Smooth muscle cell (in vitro differentiated cells): Measurements from ENCODE around the gene SEC16A. TPM values are rescaled to one million over a fixed set of nuclear protein-coding genes. Genes with fewer than 3 reads are reported as not detected.

Source experiments
- DNase-seq: peaks from one replicate; lab custom pipeline; 2025; ENCODE audit not compliant: unreplicated experiment; lab: John Stamatoyannopoulos, UW
- H2AFZ ChIP-seq: fragments of 200-600 bp; sonication (generic); 2 replicates; pipeline ENCODE4 v1.6.0; 2016; ENCODE audit warnings: antibody characterized with exemption, low read depth, mild to moderate bottlenecking
- H3F3A ChIP-seq: fragments of 200-600 bp; sonication (generic); 2 replicates; pipeline ENCODE4 v1.6.0; 2017; ENCODE audit warnings: antibody characterized with exemption, low read depth
- H3K27ac ChIP-seq: fragments of 200-600 bp; sonication (generic); 2 replicates; pipeline ENCODE4 v1.5.1; 2016; ENCODE audit warnings: low read depth, mild to moderate bottlenecking
- H3K27me3 ChIP-seq: fragments of 200-600 bp; sonication (generic); 2 replicates; pipeline ENCODE4 v1.6.1; 2016; ENCODE audit warnings: low read depth, mild to moderate bottlenecking
- H3K36me3 ChIP-seq: fragments of 200-600 bp; sonication (generic); 2 replicates; pipeline ENCODE4 v1.5.1; 2016; ENCODE audit warnings: low read depth
- H3K4me1 ChIP-seq: fragments of 200-600 bp; sonication (generic); 2 replicates; pipeline ENCODE4 v1.5.1; 2016; ENCODE audit warnings: low read depth
- H3K4me2 ChIP-seq: fragments of 200-600 bp; sonication (generic); 2 replicates; pipeline ENCODE4 v1.6.0; 2016; ENCODE audit warnings: mild to moderate bottlenecking
- H3K4me3 ChIP-seq: fragments of 200-600 bp; sonication (generic); 2 replicates; pipeline ENCODE4 v1.5.1; 2016; ENCODE audit warnings: mild to moderate bottlenecking
- H3K79me2 ChIP-seq: fragments of 200-600 bp; sonication (generic); 2 replicates; pipeline ENCODE4 v1.6.0; 2016; ENCODE audit warnings: low read depth, mild to moderate bottlenecking
- H3K9ac ChIP-seq: fragments of 200-600 bp; sonication (generic); 2 replicates; pipeline ENCODE4 v1.6.0; 2016; ENCODE audit warnings: low read depth
- H3K9me3 ChIP-seq: fragments of 200-600 bp; sonication (generic); replicated peaks from 2 replicates; pipeline ENCODE4 v1.5.1; 2016; ENCODE audit warnings: low read depth
- H4K20me1 ChIP-seq: fragments of 200-600 bp; sonication (generic); 2 replicates; pipeline ENCODE4 v1.6.0; 2016; ENCODE audit warnings: low read depth
- WGBS: methylation state at CpG from one replicate; pipeline ENCODE4 v1.1.7; 2016; ENCODE audit warnings: low lambda C conversion rate; 5-methylcytosine and 5-hydroxymethylcytosine counted together
- polyA plus RNA-seq: library from polyadenylated mRNA; unstranded; fragments of >200 nt; fragmentation: Nextera tagmentation; extraction: Ambion mirVana; gene quantifications from 2 replicates; pipeline ENCODE4 v1.2.1, GENCODE V29; 2016
- total RNA-seq: library from RNA; depleted of rRNA; stranded (reverse); fragments of >200 nt; gene quantifications from 2 replicates; pipeline ENCODE4 v1.2.3, GENCODE V29; 2014
- TF ChIP-seq, protein P1 (sequence below): fragments of 200-600 bp; sonication (generic); IDR thresholded peaks from 2 replicates; pipeline ENCODE4 v1.5.1; 2017; ENCODE audit warnings: borderline replicate concordance, mild to moderate bottlenecking, antibody characterized with exemption; ENCODE audit not compliant: insufficient read depth, poor library complexity, severe bottlenecking

SEC16A gene
- total and polyA plus RNA-seq, 2 experiments from 2014 or later, result 45.7 to 56.8 TPM

- no peaks in the 10 kb centered on the region for H3K36me3 ChIP-seq
- WGBS, result no CpG with 5 or more reads among the region's 6 CpGs
- no peak overlapping the region for H3K27ac ChIP-seq
- peaks cover 21% of the 10 kb centered on the region for H3K79me2 ChIP-seq
- no peaks in the 10 kb centered on the region for H3K9me3 ChIP-seq
- no peak overlapping the region for H2AFZ ChIP-seq
- no peak overlapping the region for H3K4me2 ChIP-seq
- H3K27me3 ChIP-seq, result no peaks in the 10 kb centered on the region
- no peak for DNase-seq
- no peak overlapping the region for H3K9ac ChIP-seq
- H3K4me1 ChIP-seq, result peaks cover 7% of the 10 kb centered on the region
- H3K4me3 ChIP-seq, result no peak overlapping the region
- TF ChIP-seq, protein P1, sequence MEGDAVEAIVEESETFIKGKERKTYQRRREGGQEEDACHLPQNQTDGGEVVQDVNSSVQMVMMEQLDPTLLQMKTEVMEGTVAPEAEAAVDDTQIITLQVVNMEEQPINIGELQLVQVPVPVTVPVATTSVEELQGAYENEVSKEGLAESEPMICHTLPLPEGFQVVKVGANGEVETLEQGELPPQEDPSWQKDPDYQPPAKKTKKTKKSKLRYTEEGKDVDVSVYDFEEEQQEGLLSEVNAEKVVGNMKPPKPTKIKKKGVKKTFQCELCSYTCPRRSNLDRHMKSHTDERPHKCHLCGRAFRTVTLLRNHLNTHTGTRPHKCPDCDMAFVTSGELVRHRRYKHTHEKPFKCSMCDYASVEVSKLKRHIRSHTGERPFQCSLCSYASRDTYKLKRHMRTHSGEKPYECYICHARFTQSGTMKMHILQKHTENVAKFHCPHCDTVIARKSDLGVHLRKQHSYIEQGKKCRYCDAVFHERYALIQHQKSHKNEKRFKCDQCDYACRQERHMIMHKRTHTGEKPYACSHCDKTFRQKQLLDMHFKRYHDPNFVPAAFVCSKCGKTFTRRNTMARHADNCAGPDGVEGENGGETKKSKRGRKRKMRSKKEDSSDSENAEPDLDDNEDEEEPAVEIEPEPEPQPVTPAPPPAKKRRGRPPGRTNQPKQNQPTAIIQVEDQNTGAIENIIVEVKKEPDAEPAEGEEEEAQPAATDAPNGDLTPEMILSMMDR, result no peak
- H4K20me1 ChIP-seq, result peaks cover 15% of the 10 kb centered on the region
- H3F3A ChIP-seq, result peaks cover 7% of the 10 kb centered on the region
Measured at GRCh38 chr9:136397643-136398042, 85.2 kb downstream of the SEC16A start.

DNA sequence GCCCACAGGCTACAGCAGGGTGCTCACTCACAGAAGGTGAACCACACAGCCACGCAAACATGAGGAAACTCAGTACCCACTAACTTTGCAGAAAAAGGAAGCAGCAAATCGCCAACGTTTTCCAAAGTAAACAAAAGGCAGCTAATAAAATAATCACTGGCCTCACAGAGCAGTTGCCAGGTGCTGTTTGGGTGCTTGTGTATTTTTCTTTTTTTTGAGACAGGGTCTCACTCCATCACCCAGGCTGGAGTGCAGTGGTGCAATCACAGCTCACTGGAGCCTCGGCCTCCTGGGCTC lies 86.7 kb downstream of the SEC16A start:
- DNase-seq, result no peak
- Histone ChIP-seq H3K27me3 (no peaks in the 10 kb centered on the region), H3K9me3 (no peaks in the 10 kb centered on the region), H3K4me1 (peaks cover 7% of the 10 kb centered on the region), H3K36me3 (peaks cover 3% of the 10 kb centered on the region), H3K79me2 (peaks cover 21% of the 10 kb centered on the region), H3K4me2 (no peak overlapping the region), H3K4me3 (no peak overlapping the region), H3K9ac (no peak overlapping the region), H2AFZ (no peak overlapping the region), H3K27ac (no peak overlapping the region), H3F3A (no peaks in the 10 kb centered on the region), H4K20me1 (peaks cover 15% of the 10 kb centered on the region)
- TF ChIP-seq, protein P1, result no peak
- 97% methylated on average over 4 of the region's 4 CpGs for WGBS

DNA sequence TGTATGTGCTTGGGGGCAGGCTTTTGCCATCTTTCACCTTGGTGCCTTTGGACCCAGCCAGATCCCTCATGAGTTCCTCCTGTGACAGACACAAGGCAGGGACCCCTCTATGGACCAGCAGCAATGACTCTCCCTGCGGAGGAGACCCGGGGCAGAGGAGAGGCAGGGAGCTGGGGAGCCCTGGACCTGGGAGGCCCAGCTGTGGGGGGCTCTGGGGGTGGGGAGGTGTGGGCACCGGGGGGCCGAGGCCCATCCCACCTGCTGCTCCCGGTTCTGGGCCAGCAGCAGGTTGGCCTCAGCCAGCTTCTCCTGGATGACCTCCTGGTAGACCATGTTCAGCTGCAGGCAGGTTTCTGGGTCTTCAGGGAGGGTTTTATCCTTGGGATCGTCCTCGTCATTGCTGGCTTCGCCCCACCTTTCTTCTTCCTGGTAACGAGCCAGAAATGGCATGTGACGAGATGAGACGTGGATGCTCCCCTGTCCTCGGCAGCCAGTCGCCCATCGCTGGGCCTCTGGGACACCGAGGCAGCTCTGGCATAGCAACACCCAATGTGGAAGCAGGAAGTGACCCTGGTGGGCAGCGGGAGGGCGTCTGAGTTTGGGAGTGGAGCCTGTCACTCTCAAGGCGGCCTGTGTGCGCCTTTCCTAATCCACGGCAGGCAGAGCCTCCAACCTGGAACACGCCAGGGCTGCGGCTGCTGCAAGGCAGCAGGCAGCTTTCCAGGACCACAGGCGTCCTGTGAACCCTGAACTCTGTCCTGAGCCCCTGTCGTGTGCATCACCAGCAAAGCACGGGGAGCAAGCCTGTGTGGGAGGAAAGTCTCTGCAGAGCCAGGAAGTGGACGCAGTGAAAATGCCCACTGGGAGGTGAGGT lies 87.3 kb downstream of the SEC16A start:
- Histone ChIP-seq H3K79me2 (peaks cover 21% of the 10 kb centered on the region), H3K4me2 (no peak overlapping the region), H3K4me3 (no peak overlapping the region), H3K27me3 (no peaks in the 10 kb centered on the region), H3K36me3 (peaks cover 3% of the 10 kb centered on the region), H3K9me3 (no peaks in the 10 kb centered on the region), H3K9ac (no peak overlapping the region), H3K27ac (no peak overlapping the region), H3K4me1 (peaks cover 7% of the 10 kb centered on the region), H3F3A (no peaks in the 10 kb centered on the region), H4K20me1 (peaks cover 15% of the 10 kb centered on the region), H2AFZ (no peak overlapping the region)
- DNase-seq, result no peak
- 96% methylated on average over 26 of the region's 26 CpGs for WGBS
- TF ChIP-seq, protein P1, result no peak

DNA sequence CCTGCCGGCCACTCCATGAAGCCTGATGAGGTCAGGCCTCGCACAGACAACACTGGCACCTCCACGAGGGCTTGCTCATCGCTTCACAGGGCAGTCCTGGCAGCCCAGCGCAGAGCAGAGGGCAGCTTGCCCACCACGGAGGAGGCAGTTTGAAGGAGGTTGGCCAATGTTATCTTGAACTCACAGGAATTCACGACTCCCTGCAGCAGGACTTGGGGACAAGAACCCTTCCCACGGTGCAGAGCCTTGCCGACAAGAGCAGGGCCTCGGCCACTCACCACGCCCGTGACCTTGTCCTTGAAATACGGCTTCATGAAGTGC lies 87.9 kb downstream of the SEC16A start:
- TF ChIP-seq, protein P1, result no peak
- over 99% methylated on average over 13 of the region's 13 CpGs for WGBS
- peaks cover 7% of the 10 kb centered on the region for H3K4me1 ChIP-seq
- H3K36me3 ChIP-seq, result peaks cover 3% of the 10 kb centered on the region
- H3K27me3 ChIP-seq, result no peaks in the 10 kb centered on the region
- peaks cover 20% of the 10 kb centered on the region for H3K79me2 ChIP-seq
- H3K4me3 ChIP-seq, result no peak overlapping the region
- H2AFZ ChIP-seq, result no peak overlapping the region
- DNase-seq, result no peak
- H3K9me3 ChIP-seq, result no peaks in the 10 kb centered on the region
- H3F3A ChIP-seq, result no peaks in the 10 kb centered on the region
- H3K4me2 ChIP-seq, result no peak overlapping the region
- peaks cover 17% of the 10 kb centered on the region for H4K20me1 ChIP-seq
- H3K27ac ChIP-seq, result no peak overlapping the region
- no peak overlapping the region for H3K9ac ChIP-seq
